Neural progenitor cell (in vitro differentiated cells): ENCODE measurements around the gene PRG2. TPM values are rescaled to one million over a fixed set of nuclear protein-coding genes. Genes with fewer than 3 reads are reported as not detected.
A peak's percentile ranks its signal among the peaks of the same experiment; 100 is the strongest.

ENCODE experiments used
- DNase-seq: peaks from one replicate; pipeline ENCODE4 v3.0.0-alpha.2; 2016; ENCODE audit warnings: low spot score
- H2AFZ ChIP-seq: fragments of 200-600 bp; sonication (generic); replicated peaks from 2 replicates; pipeline ENCODE4 v1.6.1; 2016; ENCODE audit warnings: antibody characterized with exemption
- H3F3A ChIP-seq: fragments of 200-600 bp; sonication (generic); 2 replicates; pipeline ENCODE4 v1.6.1; 2016; ENCODE audit warnings: antibody characterized with exemption, low read depth
- H3K27ac ChIP-seq: fragments of 200-600 bp; sonication (generic); 2 replicates; pipeline ENCODE4 v1.5.1; 2016; ENCODE audit warnings: mild to moderate bottlenecking
- H3K27me3 ChIP-seq: fragments of 200-600 bp; sonication (generic); 2 replicates; pipeline ENCODE4 v1.6.1; 2016; ENCODE audit warnings: mild to moderate bottlenecking, moderate library complexity
- H3K36me3 ChIP-seq: fragments of 200-600 bp; sonication (generic); 2 replicates; pipeline ENCODE4 v1.5.1; 2016
- H3K4me1 ChIP-seq: fragments of 200-600 bp; sonication (generic); 2 replicates; pipeline ENCODE4 v1.6.1; 2016; ENCODE audit warnings: mixed run types
- H3K4me2 ChIP-seq: fragments of 200-600 bp; sonication (generic); 2 replicates; pipeline ENCODE4 v1.6.1; 2016
- H3K4me3 ChIP-seq: fragments of 200-600 bp; sonication (generic); 2 replicates; pipeline ENCODE4 v1.5.1; 2016
- H3K79me2 ChIP-seq: fragments of 200-600 bp; sonication (generic); 2 replicates; pipeline ENCODE4 v1.6.1; 2016; ENCODE audit warnings: low read depth
- H3K9ac ChIP-seq: fragments of 200-600 bp; sonication (generic); 2 replicates; pipeline ENCODE4 v1.6.1; 2016
- H3K9me3 ChIP-seq: fragments of 200-600 bp; sonication (generic); 2 replicates; pipeline ENCODE4 v1.5.1; 2016; ENCODE audit warnings: low read depth
- H4K20me1 ChIP-seq: fragments of 200-600 bp; sonication (generic); 2 replicates; pipeline ENCODE4 v1.6.1; 2016; ENCODE audit warnings: low read depth
- H3K27ac Mint-ChIP-seq: 3 replicates; pipeline ENCODE4 v1.8.0; 2021; ENCODE audit warnings: mixed read lengths
- H3K27me3 Mint-ChIP-seq: 2 replicates; pipeline ENCODE4 v1.8.0; 2022; ENCODE audit warnings: low read depth, mild to moderate bottlenecking, inconsistent platforms, moderate library complexity, mixed read lengths; ENCODE audit not compliant: insufficient read depth
- H3K36me3 Mint-ChIP-seq: 3 replicates; pipeline ENCODE4 v1.8.0; 2021; ENCODE audit warnings: mixed read lengths
- H3K4me1 Mint-ChIP-seq: 3 replicates; pipeline ENCODE4 v1.8.0; 2021; ENCODE audit warnings: mixed read lengths
- H3K4me3 Mint-ChIP-seq: 3 replicates; pipeline ENCODE4 v1.8.0; 2021; ENCODE audit warnings: mild to moderate bottlenecking, moderate library complexity, mixed read lengths
- H3K9me3 Mint-ChIP-seq: 3 replicates; pipeline ENCODE4 v1.8.0; 2020; ENCODE audit warnings: mixed read lengths
- CTCF ChIP-seq: fragments of 200-600 bp; sonication (generic); IDR thresholded peaks from 2 replicates; pipeline ENCODE4 v1.5.1; 2017; ENCODE audit warnings: antibody characterized with exemption, mild to moderate bottlenecking
- EZH2 ChIP-seq: fragments of 200-600 bp; sonication (generic); IDR thresholded peaks from 2 replicates; pipeline ENCODE4 v1.6.1; 2017; ENCODE audit warnings: antibody characterized with exemption, mild to moderate bottlenecking, moderate library complexity
- EZH2phosphoT487 ChIP-seq: fragments of 200-600 bp; sonication (generic); IDR thresholded peaks from 2 replicates; pipeline ENCODE4 v1.6.1; 2017; ENCODE audit warnings: antibody characterized with exemption
- total RNA-seq: library from RNA; depleted of rRNA; stranded (reverse); fragments of >200 nt; gene quantifications from 2 replicates; pipeline ENCODE4 v1.2.3, GENCODE V29; 2015; ENCODE audit warnings: low replicate concordance

The PRG2 gene
- total RNA-seq, 1 donor from 2014 or later = not detected

DNA sequence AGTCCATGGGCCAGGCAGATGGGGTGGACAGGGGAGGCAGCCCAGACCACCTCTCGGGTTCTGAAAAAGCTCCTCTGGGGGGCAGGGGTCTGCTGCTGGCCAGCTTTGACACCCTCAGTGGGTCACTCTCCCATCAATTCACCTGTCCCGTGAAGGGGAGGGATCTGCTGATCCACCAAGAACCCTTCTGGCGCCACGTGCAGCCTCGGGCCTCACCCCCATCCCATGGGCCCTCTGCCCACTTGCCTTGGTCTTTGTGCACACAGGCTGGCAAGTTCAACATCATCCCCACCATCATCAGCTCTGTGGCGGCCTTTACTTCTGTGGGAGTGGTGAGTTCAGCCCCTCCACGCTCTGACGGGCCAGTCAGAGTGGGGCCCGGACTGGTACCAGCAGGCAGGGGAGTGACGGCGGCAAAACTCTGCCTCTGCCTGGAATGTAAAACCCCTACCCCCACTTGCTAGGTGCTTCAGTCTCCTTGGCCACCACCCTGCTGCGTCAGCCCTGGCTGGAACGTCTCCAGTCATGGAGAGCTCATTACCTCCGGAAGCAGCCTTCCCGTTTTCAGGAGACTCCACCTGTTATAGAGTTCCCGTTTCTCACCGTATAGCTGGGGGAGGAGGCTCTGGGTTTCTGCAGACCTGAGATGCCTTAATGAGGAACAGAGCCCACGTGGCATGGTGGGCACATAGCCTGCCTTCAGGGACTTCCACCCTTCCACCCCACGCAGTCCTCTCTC lies 22.2 kb downstream of the PRG2 start:
- H3F3A ChIP-seq = peaks cover 10% of the 10 kb centered on the region
- no peak overlapping the region for H3K27ac Mint-ChIP-seq
- H3K27ac ChIP-seq = no peak overlapping the region
- TF ChIP-seq EZH2phosphoT487 (no peak), CTCF (no peak), EZH2 (no peak)
- H3K4me2 ChIP-seq = no peak overlapping the region
- no peak overlapping the region for H3K9ac ChIP-seq
- no peaks in the 10 kb centered on the region for H3K9me3 ChIP-seq
- peaks cover 34% of the 10 kb centered on the region for H3K4me1 Mint-ChIP-seq
- H3K4me3 ChIP-seq = no peak overlapping the region
- DNase-seq = no peak
- peaks cover 2% of the 10 kb centered on the region for H3K9me3 Mint-ChIP-seq
- H3K27me3 ChIP-seq = no peaks in the 10 kb centered on the region
- H3K36me3 Mint-ChIP-seq = no peaks in the 10 kb centered on the region
- H3K4me3 Mint-ChIP-seq = no peak overlapping the region
- H3K79me2 ChIP-seq = no peaks in the 10 kb centered on the region
- H3K4me1 ChIP-seq = peaks cover 24% of the 10 kb centered on the region
- no peaks in the 10 kb centered on the region for H3K36me3 ChIP-seq
- no peak overlapping the region for H2AFZ ChIP-seq
- H4K20me1 ChIP-seq = no peaks in the 10 kb centered on the region
- H3K27me3 Mint-ChIP-seq = peaks cover 3% of the 10 kb centered on the region

GRCh38 chr11:57364851-57365660 lies 25.4 kb downstream of the PRG2 start:
- TF ChIP-seq CTCF (no peak), EZH2 (no peak), EZH2phosphoT487 (no peak)
- peaks cover 10% of the 10 kb centered on the region for H3F3A ChIP-seq
- no peak overlapping the region for H3K27ac ChIP-seq
- H3K4me2 ChIP-seq = peak overlapping the region; percentile 42
- no peaks in the 10 kb centered on the region for H3K36me3 ChIP-seq
- DNase-seq = peak; percentile 32
- H3K27me3 ChIP-seq = no peaks in the 10 kb centered on the region
- Mint-ChIP-seq H3K4me1 (peaks cover 35% of the 10 kb centered on the region), H3K27ac (no peak overlapping the region), H3K36me3 (no peaks in the 10 kb centered on the region), H3K4me3 (peak overlapping the region; percentile 53), H3K9me3 (peaks cover 7% of the 10 kb centered on the region), H3K27me3 (peaks cover 10% of the 10 kb centered on the region)
- no peaks in the 10 kb centered on the region for H4K20me1 ChIP-seq
- peaks cover 26% of the 10 kb centered on the region for H3K4me1 ChIP-seq
- no peak overlapping the region for H3K4me3 ChIP-seq
- H3K9me3 ChIP-seq = no peaks in the 10 kb centered on the region
- H3K79me2 ChIP-seq = no peaks in the 10 kb centered on the region
- H2AFZ ChIP-seq = peak overlapping the region; percentile 82
- no peak overlapping the region for H3K9ac ChIP-seq

DNA sequence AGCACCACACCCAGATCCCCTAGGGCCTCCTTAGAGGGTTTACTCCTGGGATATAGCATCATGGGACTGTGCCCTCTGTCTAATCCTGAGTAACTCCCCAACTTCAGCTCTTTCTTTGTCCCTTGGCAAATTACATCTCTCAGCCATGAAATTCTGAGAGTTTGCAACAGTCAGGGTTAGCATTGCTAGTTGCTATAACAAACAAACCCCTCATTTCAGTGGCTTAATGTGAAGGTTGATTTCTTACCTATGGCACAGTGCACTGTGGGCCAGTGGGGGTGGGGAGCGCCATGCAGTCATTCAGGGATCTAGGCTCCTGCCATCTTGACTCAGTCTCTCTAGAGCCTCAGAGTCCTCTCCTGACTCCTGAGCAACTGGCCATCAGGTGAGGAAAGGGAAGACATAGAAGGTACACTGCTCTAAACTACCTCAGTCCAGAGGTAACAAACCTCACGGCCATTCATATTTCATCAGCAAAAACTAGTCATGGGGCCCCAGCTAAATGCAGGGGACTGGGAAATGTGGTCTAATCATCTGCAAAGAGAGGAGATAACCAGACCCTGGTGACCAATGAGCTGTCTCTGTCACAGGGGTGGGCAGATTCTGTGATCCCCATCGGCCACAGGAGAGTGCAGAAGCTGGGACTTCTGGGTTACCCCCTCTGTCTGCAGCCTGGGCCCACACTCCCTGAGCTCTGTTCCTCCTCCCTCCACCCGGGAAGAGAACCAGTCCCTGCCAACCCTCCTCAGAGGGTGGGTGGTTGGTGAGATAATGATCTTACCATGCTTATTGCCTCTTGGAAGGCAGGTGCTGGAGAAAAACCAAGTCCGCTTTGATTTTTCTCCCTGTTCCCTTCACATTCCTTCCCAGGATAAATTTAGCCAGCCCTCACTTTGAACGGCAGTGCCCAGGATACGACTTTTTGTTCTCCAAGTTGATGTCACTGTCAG lies 27.0 kb downstream of the PRG2 start:
- peaks cover 7% of the 10 kb centered on the region for H3K9me3 Mint-ChIP-seq
- Histone ChIP-seq H3K27me3 (no peaks in the 10 kb centered on the region), H3K9ac (no peak overlapping the region), H3K4me3 (no peak overlapping the region), H2AFZ (no peak overlapping the region), H3K4me2 (no peak overlapping the region), H3K27ac (no peak overlapping the region), H4K20me1 (no peaks in the 10 kb centered on the region), H3K9me3 (no peaks in the 10 kb centered on the region), H3K4me1 (peaks cover 38% of the 10 kb centered on the region), H3K36me3 (no peaks in the 10 kb centered on the region), H3F3A (peaks cover 10% of the 10 kb centered on the region), H3K79me2 (no peaks in the 10 kb centered on the region)
- no peak overlapping the region for H3K27ac Mint-ChIP-seq
- DNase-seq = no peak
- H3K4me3 Mint-ChIP-seq = no peak overlapping the region
- peaks cover 42% of the 10 kb centered on the region for H3K4me1 Mint-ChIP-seq
- TF ChIP-seq EZH2phosphoT487 (no peak), EZH2 (no peak)
- H3K27me3 Mint-ChIP-seq = peaks cover 17% of the 10 kb centered on the region
- no peaks in the 10 kb centered on the region for H3K36me3 Mint-ChIP-seq
